Panc1 (cell line): ENCODE measurements around the gene TMEM120B. TPM values are rescaled to one million over a fixed set of nuclear protein-coding genes. Genes with fewer than 3 reads are reported as not detected.

Experiments
- ATAC-seq: fragments of 200-7000 bp; cut with Tn5 transposase; 2 replicates; pipeline ENCODE4 v1.9.1; 2020; ENCODE audit warnings: mild to moderate bottlenecking, moderate library complexity
- BruUV-seq: library from RNA; stranded (reverse); fragments of 400-500 nt; replicated peaks from 2 replicates; lab custom pipeline; 2021; lab: Mats Ljungman, UMichigan
- CTCF ChIA-PET: fragments of 300-600 bp; sonication (Branson Sonifier 250); formaldehyde crosslinking; loops from one replicate; lab custom pipeline; 2022; ENCODE audit warnings: antibody characterized with exemption; lab: Charles Lee
- POLR2A ChIA-PET: fragments of 300-600 bp; sonication (Branson Sonifier 250); formaldehyde crosslinking; loops from one replicate; lab custom pipeline; 2022; ENCODE audit warnings: antibody characterized with exemption; lab: Charles Lee
- DNase-seq: peaks from one replicate; pipeline ENCODE4 v3.0.0-alpha.2; 2010; ENCODE audit warnings: low read depth, low spot score
- H3K27ac ChIP-seq: 2 replicates; pipeline ENCODE4 v1.5.1; 2011; ENCODE audit warnings: mild to moderate bottlenecking, low read length, inconsistent platforms
- H3K27me3 ChIP-seq: fragments of 200-500 bp; sonication (Bioruptor generic); 2 replicates; pipeline ENCODE4 v1.6.0; 2014; ENCODE audit warnings: low read length, inconsistent platforms; ENCODE audit not compliant: control insufficient read depth, insufficient read depth
- H3K36me3 ChIP-seq: fragments of 200-500 bp; sonication (Bioruptor generic); 2 replicates; pipeline ENCODE4 v1.5.1; 2014; ENCODE audit warnings: inconsistent platforms, mild to moderate bottlenecking, low read length, moderate library complexity; ENCODE audit not compliant: control insufficient read depth, insufficient read depth
- H3K4me1 ChIP-seq: 2 replicates; pipeline ENCODE4 v1.5.1; 2011; ENCODE audit warnings: inconsistent platforms, mild to moderate bottlenecking, low read length, moderate library complexity; ENCODE audit not compliant: control insufficient read depth, insufficient read depth
- H3K4me3 ChIP-seq, 2 experiments: 2 replicates each; pipeline ENCODE4 v1.5.1; 2011 to 2012; ENCODE audit warnings: low read depth in 2 of 2, low read length in 2 of 2, mild to moderate bottlenecking in 2 of 2, inconsistent platforms in 1 of 2, moderate library complexity in 1 of 2
- H3K9me3 ChIP-seq: fragments of 200-500 bp; sonication (Bioruptor generic); 2 replicates; pipeline ENCODE4 v1.5.1; 2014; ENCODE audit warnings: low read depth, mild to moderate bottlenecking, inconsistent platforms, low read length, moderate library complexity; ENCODE audit not compliant: control insufficient read depth, insufficient read depth
- POLR2AphosphoS5 ChIP-seq: IDR thresholded peaks from 2 replicates; pipeline ENCODE4 v1.6.1; 2012; ENCODE audit warnings: mild to moderate bottlenecking, low read depth, low read length, moderate library complexity
- SIN3A ChIP-seq: IDR thresholded peaks from 2 replicates; pipeline ENCODE4 v1.6.1; 2012; ENCODE audit warnings: low read depth, mild to moderate bottlenecking, low read length, moderate library complexity, borderline replicate concordance; ENCODE audit not compliant: insufficient read depth
- TCF7L2 ChIP-seq: IDR thresholded peaks from 2 replicates; pipeline ENCODE4 v1.6.1; 2011; ENCODE audit warnings: mild to moderate bottlenecking, low read depth, low read length, inconsistent platforms
- in situ Hi-C: cut with HindIII; loops from 2 replicates; pipeline ENCODE4 v1.10.0; 2016; ENCODE audit warnings: low sequenced_read_pairs, low pct_unique_long_range_greater_than_20kb
- intact Hi-C: fragments of 100-400 bp; cut with micrococcal nuclease; formaldehyde crosslinking; loops from one replicate; pipeline ENCODE4 v1.10.0; 2022; ENCODE audit not compliant: unreplicated experiment
- total RNA-seq: library from RNA; stranded (reverse); gene quantifications from one replicate; pipeline ENCODE4 v1.2.1, GENCODE V29; 2021; ENCODE audit not compliant: unreplicated experiment
- TF ChIP-seq, protein P1 (sequence below): fragments of 450-650 bp; IDR thresholded peaks from 2 replicates; pipeline ENCODE4 v1.5.1; 2017; ENCODE audit warnings: mild to moderate bottlenecking
- TF ChIP-seq, protein P2 (sequence below), 2 experiments: IDR thresholded peaks; 2 replicates each; pipeline ENCODE4 v1.6.1; 2011 to 2012; ENCODE audit warnings: low read depth in 2 of 2, control low read depth in 1 of 2, low read length in 1 of 2, mild to moderate bottlenecking in 1 of 2, moderate library complexity in 1 of 2; ENCODE audit not compliant: insufficient read depth in 1 of 2

TMEM120B gene
- total RNA-seq, 1 experiment from 2014 or later = 22.3 TPM

DNA sequence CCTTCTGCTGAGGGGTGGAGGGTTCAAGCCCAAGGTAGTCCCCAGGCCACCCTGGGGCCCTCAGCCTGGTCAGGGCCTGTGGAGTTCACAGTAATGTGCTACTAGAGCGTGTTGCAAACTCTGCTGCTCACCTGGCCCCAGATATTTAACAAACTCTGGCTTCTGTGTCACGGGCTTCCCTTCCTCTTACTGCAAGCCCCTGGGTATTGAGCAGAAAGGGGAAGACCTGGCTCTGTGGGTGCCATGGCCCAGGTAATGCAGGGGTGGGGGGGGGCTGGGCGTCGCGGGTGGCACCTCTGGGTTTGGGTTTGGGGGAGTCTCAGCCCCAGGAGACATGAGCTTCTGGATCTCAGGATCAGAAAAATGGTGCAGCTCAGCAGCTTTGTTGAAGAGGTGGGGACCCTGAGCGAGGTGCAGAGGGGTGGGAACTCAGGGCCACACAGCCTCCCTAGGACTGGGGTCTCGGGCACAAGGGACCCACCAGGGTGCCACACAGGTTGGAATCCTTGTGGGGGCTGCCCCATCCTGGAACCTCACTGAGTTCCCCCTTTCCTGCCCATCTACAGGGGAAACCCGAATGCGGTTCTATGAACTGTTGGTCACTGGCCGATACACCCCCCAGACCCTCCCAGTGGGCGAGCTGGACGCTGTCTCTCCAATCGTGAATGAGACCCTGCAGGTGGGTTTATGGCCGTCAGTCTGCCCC is 95.2 kb downstream of the TMEM120B start:
- BruUV-seq = no TSS peak
- Histone ChIP-seq H3K9me3 (no peaks in the 10 kb centered on the region), H3K27me3 (no peaks in the 10 kb centered on the region), H3K27ac (peak overlapping the region; percentile 88; the same call in 1 of the 2 replicates), H3K4me3 (no peak overlapping the region), H3K4me1 (peaks cover 23% of the 10 kb centered on the region), H3K36me3 (peaks cover 8% of the 10 kb centered on the region)
- ChIA-PET CTCF (interaction anchor here (0.6 to 1.0 kb wide), 2 partner anchors 11 to 16 kb away, joined by 3 to 10 read pairs; no protein-coding TSS in a partner anchor), POLR2A (interaction anchor here (0.7 kb wide), 1 partner anchor 20 kb away, joined by 4 read pairs; no protein-coding TSS in a partner anchor)
- no peak for ATAC-seq
- intact Hi-C loops = no loop called here
- in situ Hi-C loops = no loop called here
- no peak for DNase-seq
- TF ChIP-seq TCF7L2 = no peak
- TF ChIP-seq, protein P1, sequence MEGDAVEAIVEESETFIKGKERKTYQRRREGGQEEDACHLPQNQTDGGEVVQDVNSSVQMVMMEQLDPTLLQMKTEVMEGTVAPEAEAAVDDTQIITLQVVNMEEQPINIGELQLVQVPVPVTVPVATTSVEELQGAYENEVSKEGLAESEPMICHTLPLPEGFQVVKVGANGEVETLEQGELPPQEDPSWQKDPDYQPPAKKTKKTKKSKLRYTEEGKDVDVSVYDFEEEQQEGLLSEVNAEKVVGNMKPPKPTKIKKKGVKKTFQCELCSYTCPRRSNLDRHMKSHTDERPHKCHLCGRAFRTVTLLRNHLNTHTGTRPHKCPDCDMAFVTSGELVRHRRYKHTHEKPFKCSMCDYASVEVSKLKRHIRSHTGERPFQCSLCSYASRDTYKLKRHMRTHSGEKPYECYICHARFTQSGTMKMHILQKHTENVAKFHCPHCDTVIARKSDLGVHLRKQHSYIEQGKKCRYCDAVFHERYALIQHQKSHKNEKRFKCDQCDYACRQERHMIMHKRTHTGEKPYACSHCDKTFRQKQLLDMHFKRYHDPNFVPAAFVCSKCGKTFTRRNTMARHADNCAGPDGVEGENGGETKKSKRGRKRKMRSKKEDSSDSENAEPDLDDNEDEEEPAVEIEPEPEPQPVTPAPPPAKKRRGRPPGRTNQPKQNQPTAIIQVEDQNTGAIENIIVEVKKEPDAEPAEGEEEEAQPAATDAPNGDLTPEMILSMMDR = no peak
- TF ChIP-seq SIN3A = no peak
- TF ChIP-seq, protein P2, sequence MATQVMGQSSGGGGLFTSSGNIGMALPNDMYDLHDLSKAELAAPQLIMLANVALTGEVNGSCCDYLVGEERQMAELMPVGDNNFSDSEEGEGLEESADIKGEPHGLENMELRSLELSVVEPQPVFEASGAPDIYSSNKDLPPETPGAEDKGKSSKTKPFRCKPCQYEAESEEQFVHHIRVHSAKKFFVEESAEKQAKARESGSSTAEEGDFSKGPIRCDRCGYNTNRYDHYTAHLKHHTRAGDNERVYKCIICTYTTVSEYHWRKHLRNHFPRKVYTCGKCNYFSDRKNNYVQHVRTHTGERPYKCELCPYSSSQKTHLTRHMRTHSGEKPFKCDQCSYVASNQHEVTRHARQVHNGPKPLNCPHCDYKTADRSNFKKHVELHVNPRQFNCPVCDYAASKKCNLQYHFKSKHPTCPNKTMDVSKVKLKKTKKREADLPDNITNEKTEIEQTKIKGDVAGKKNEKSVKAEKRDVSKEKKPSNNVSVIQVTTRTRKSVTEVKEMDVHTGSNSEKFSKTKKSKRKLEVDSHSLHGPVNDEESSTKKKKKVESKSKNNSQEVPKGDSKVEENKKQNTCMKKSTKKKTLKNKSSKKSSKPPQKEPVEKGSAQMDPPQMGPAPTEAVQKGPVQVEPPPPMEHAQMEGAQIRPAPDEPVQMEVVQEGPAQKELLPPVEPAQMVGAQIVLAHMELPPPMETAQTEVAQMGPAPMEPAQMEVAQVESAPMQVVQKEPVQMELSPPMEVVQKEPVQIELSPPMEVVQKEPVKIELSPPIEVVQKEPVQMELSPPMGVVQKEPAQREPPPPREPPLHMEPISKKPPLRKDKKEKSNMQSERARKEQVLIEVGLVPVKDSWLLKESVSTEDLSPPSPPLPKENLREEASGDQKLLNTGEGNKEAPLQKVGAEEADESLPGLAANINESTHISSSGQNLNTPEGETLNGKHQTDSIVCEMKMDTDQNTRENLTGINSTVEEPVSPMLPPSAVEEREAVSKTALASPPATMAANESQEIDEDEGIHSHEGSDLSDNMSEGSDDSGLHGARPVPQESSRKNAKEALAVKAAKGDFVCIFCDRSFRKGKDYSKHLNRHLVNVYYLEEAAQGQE (IDR thresholded peaks at IDR 0.05; ENCODE audit: insufficient read depth in 1 of 2, low read depth in 2 of 2, low read length in 1 of 2) = no peak
- TF ChIP-seq POLR2AphosphoS5 = no peak

DNA sequence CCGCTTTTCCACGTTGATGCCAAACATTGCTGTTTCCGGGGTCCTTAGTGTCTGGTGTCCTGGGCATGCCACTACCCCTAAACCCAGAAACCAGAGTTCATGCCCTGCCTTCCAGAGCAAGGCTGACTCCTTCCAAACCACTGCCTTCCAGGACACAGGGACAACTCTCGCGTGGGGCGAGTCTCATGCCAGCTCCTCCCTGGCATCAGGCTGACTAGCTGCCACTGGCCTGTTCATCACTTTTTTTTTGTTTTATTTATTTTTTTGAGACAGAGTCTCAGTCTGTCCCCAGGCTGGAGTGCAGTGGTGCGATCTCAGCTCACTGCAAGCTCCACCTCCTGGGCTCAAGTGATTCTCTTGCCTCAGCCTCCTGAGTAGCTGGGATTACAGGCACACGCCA is 96.1 kb downstream of the TMEM120B start:
- no TSS peak for BruUV-seq
- CTCF ChIA-PET = interaction anchor here (1.0 kb wide), 2 partner anchors 12 to 13 kb away, joined by 3 to 10 read pairs; no protein-coding TSS in a partner anchor
- H3K4me3 ChIP-seq = no peak overlapping the region
- POLR2A ChIA-PET = no interaction called here
- in situ Hi-C loops (no loop called here), intact Hi-C loops (no loop called here)
- H3K36me3 ChIP-seq = peaks cover 8% of the 10 kb centered on the region
- DNase-seq (no peak), ATAC-seq (no peak)
- H3K27me3 ChIP-seq = no peaks in the 10 kb centered on the region
- H3K4me1 ChIP-seq = peaks cover 31% of the 10 kb centered on the region
- no peaks in the 10 kb centered on the region for H3K9me3 ChIP-seq
- TF ChIP-seq, protein P1 = no peak
- no peak for TF ChIP-seq POLR2AphosphoS5
- TF ChIP-seq, protein P2 (IDR thresholded peaks at IDR 0.05; ENCODE audit: insufficient read depth in 1 of 2, low read depth in 2 of 2, low read length in 1 of 2) = no peak
- no peak for TF ChIP-seq TCF7L2
- TF ChIP-seq SIN3A = no peak
- no peak overlapping the region for H3K27ac ChIP-seq
